Neural progenitor cell (in vitro differentiated cells): ENCODE measurements around the gene CDKN1A. TPM values are rescaled to one million over a fixed set of nuclear protein-coding genes. Genes with fewer than 3 reads are reported as not detected.

Source experiments
- DNase-seq: peaks from one replicate; pipeline ENCODE4 v3.0.0-alpha.2; 2016; ENCODE audit warnings: low spot score
- H2AFZ ChIP-seq: fragments of 200-600 bp; sonication (generic); replicated peaks from 2 replicates; pipeline ENCODE4 v1.6.1; 2016; ENCODE audit warnings: antibody characterized with exemption
- H3F3A ChIP-seq: fragments of 200-600 bp; sonication (generic); 2 replicates; pipeline ENCODE4 v1.6.1; 2016; ENCODE audit warnings: antibody characterized with exemption, low read depth
- H3K27ac ChIP-seq: fragments of 200-600 bp; sonication (generic); 2 replicates; pipeline ENCODE4 v1.5.1; 2016; ENCODE audit warnings: mild to moderate bottlenecking
- H3K27me3 ChIP-seq: fragments of 200-600 bp; sonication (generic); 2 replicates; pipeline ENCODE4 v1.6.1; 2016; ENCODE audit warnings: mild to moderate bottlenecking, moderate library complexity
- H3K36me3 ChIP-seq: fragments of 200-600 bp; sonication (generic); 2 replicates; pipeline ENCODE4 v1.5.1; 2016
- H3K4me1 ChIP-seq: fragments of 200-600 bp; sonication (generic); 2 replicates; pipeline ENCODE4 v1.6.1; 2016; ENCODE audit warnings: mixed run types
- H3K4me2 ChIP-seq: fragments of 200-600 bp; sonication (generic); 2 replicates; pipeline ENCODE4 v1.6.1; 2016
- H3K4me3 ChIP-seq: fragments of 200-600 bp; sonication (generic); 2 replicates; pipeline ENCODE4 v1.5.1; 2016
- H3K79me2 ChIP-seq: fragments of 200-600 bp; sonication (generic); 2 replicates; pipeline ENCODE4 v1.6.1; 2016; ENCODE audit warnings: low read depth
- H3K9ac ChIP-seq: fragments of 200-600 bp; sonication (generic); 2 replicates; pipeline ENCODE4 v1.6.1; 2016
- H3K9me3 ChIP-seq: fragments of 200-600 bp; sonication (generic); 2 replicates; pipeline ENCODE4 v1.5.1; 2016; ENCODE audit warnings: low read depth
- H4K20me1 ChIP-seq: fragments of 200-600 bp; sonication (generic); 2 replicates; pipeline ENCODE4 v1.6.1; 2016; ENCODE audit warnings: low read depth
- H3K27ac Mint-ChIP-seq: 3 replicates; pipeline ENCODE4 v1.8.0; 2021; ENCODE audit warnings: mixed read lengths
- H3K27me3 Mint-ChIP-seq: 2 replicates; pipeline ENCODE4 v1.8.0; 2022; ENCODE audit warnings: low read depth, mild to moderate bottlenecking, inconsistent platforms, moderate library complexity, mixed read lengths; ENCODE audit not compliant: insufficient read depth
- H3K36me3 Mint-ChIP-seq: 3 replicates; pipeline ENCODE4 v1.8.0; 2021; ENCODE audit warnings: mixed read lengths
- H3K4me1 Mint-ChIP-seq: 3 replicates; pipeline ENCODE4 v1.8.0; 2021; ENCODE audit warnings: mixed read lengths
- H3K4me3 Mint-ChIP-seq: 3 replicates; pipeline ENCODE4 v1.8.0; 2021; ENCODE audit warnings: mild to moderate bottlenecking, moderate library complexity, mixed read lengths
- H3K9me3 Mint-ChIP-seq: 3 replicates; pipeline ENCODE4 v1.8.0; 2020; ENCODE audit warnings: mixed read lengths
- EZH2 ChIP-seq: fragments of 200-600 bp; sonication (generic); IDR thresholded peaks from 2 replicates; pipeline ENCODE4 v1.6.1; 2017; ENCODE audit warnings: antibody characterized with exemption, mild to moderate bottlenecking, moderate library complexity
- EZH2phosphoT487 ChIP-seq: fragments of 200-600 bp; sonication (generic); IDR thresholded peaks from 2 replicates; pipeline ENCODE4 v1.6.1; 2017; ENCODE audit warnings: antibody characterized with exemption
- total RNA-seq: library from RNA; depleted of rRNA; stranded (reverse); fragments of >200 nt; gene quantifications from 2 replicates; pipeline ENCODE4 v1.2.3, GENCODE V29; 2015; ENCODE audit warnings: low replicate concordance
- TF ChIP-seq, protein P1 (sequence below): fragments of 200-600 bp; sonication (generic); IDR thresholded peaks from 2 replicates; pipeline ENCODE4 v1.5.1; 2017; ENCODE audit warnings: antibody characterized with exemption, mild to moderate bottlenecking

The CDKN1A gene
- total RNA-seq, 1 donor from 2014 or later = 7.0 TPM

- no peak overlapping the region for H3K27ac ChIP-seq
- Mint-ChIP-seq H3K27ac (peak overlapping the region; percentile 17), H3K4me1 (no peaks in the 10 kb centered on the region), H3K9me3 (no peaks in the 10 kb centered on the region), H3K4me3 (no peak overlapping the region), H3K27me3 (peaks cover 18% of the 10 kb centered on the region), H3K36me3 (no peaks in the 10 kb centered on the region)
- no peak for TF ChIP-seq EZH2
- TF ChIP-seq, protein P1, sequence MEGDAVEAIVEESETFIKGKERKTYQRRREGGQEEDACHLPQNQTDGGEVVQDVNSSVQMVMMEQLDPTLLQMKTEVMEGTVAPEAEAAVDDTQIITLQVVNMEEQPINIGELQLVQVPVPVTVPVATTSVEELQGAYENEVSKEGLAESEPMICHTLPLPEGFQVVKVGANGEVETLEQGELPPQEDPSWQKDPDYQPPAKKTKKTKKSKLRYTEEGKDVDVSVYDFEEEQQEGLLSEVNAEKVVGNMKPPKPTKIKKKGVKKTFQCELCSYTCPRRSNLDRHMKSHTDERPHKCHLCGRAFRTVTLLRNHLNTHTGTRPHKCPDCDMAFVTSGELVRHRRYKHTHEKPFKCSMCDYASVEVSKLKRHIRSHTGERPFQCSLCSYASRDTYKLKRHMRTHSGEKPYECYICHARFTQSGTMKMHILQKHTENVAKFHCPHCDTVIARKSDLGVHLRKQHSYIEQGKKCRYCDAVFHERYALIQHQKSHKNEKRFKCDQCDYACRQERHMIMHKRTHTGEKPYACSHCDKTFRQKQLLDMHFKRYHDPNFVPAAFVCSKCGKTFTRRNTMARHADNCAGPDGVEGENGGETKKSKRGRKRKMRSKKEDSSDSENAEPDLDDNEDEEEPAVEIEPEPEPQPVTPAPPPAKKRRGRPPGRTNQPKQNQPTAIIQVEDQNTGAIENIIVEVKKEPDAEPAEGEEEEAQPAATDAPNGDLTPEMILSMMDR = no peak
- no peak for TF ChIP-seq EZH2phosphoT487
- H3K27me3 ChIP-seq = no peaks in the 10 kb centered on the region
- H3K4me2 ChIP-seq = no peak overlapping the region
- no peak for DNase-seq
- no peak overlapping the region for H3K4me3 ChIP-seq
- H3K36me3 ChIP-seq = no peaks in the 10 kb centered on the region
- H3K4me1 ChIP-seq = no peaks in the 10 kb centered on the region
- no peaks in the 10 kb centered on the region for H3F3A ChIP-seq
- peaks cover 6% of the 10 kb centered on the region for H4K20me1 ChIP-seq
- H3K9ac ChIP-seq = no peak overlapping the region
- no peak overlapping the region for H2AFZ ChIP-seq
- H3K9me3 ChIP-seq = no peaks in the 10 kb centered on the region
- H3K79me2 ChIP-seq = peaks cover 24% of the 10 kb centered on the region
These were observed 7.6 kb downstream of the CDKN1A start for GRCh38 chr6:36685926-36686667.

GRCh38 chr6:36686668-36687513 lies 8.4 kb downstream of the CDKN1A start:
- Histone ChIP-seq H3K4me2 (no peak overlapping the region), H3K36me3 (no peaks in the 10 kb centered on the region), H3K4me1 (no peaks in the 10 kb centered on the region), H3K4me3 (no peak overlapping the region), H3K27ac (no peak overlapping the region), H3K9me3 (no peaks in the 10 kb centered on the region), H4K20me1 (peaks cover 5% of the 10 kb centered on the region), H2AFZ (no peak overlapping the region), H3K79me2 (peaks cover 16% of the 10 kb centered on the region), H3K27me3 (no peaks in the 10 kb centered on the region), H3F3A (no peaks in the 10 kb centered on the region), H3K9ac (no peak overlapping the region)
- TF ChIP-seq EZH2phosphoT487 (no peak), EZH2 (no peak)
- TF ChIP-seq, protein P1 = no peak
- DNase-seq = no peak
- H3K4me3 Mint-ChIP-seq = no peak overlapping the region
- H3K36me3 Mint-ChIP-seq = no peaks in the 10 kb centered on the region
- peaks cover 15% of the 10 kb centered on the region for H3K27me3 Mint-ChIP-seq
- H3K4me1 Mint-ChIP-seq = no peaks in the 10 kb centered on the region
- H3K27ac Mint-ChIP-seq = no peak overlapping the region
- no peaks in the 10 kb centered on the region for H3K9me3 Mint-ChIP-seq

DNA sequence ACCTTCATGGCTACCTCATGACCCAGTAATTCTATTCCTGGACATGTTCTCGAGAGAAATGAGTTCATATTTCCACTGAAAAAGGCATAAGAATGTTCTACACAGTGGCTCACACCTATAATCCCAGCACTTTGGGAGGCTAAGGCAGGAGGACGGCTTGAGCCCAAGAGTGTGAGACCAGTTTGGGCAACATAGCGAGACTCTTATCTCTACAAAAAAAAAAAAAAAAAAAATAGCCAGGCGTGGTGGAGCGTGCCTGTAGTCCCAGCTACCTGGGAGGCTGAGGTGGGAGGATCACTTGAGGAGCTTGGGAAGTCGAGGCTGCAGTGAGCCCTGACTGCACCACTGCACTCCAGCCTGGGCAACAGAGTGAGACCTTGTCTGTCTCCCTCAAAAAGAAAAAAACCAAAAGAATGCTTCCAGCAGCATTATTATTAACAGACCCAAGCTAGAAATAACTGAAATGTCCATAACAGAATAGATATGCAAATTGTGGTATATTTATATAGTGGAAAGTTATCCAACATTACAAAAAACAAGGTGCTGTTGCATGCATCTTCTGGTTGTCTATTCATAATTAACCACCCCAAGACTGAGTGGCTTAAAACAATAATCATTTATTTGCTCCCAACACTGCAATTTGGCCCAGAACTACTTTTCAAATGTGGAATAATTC lies 9.7 kb downstream of the CDKN1A start:
- H3K4me2 ChIP-seq = no peak overlapping the region
- Mint-ChIP-seq H3K27ac (no peak overlapping the region), H3K27me3 (peaks cover 16% of the 10 kb centered on the region), H3K4me1 (no peaks in the 10 kb centered on the region), H3K4me3 (no peak overlapping the region), H3K9me3 (peaks cover 2% of the 10 kb centered on the region), H3K36me3 (no peaks in the 10 kb centered on the region)
- H3K27me3 ChIP-seq = no peaks in the 10 kb centered on the region
- no peaks in the 10 kb centered on the region for H3K36me3 ChIP-seq
- H3F3A ChIP-seq = no peaks in the 10 kb centered on the region
- no peak overlapping the region for H2AFZ ChIP-seq
- H3K4me3 ChIP-seq = no peak overlapping the region
- no peak for DNase-seq
- H3K9ac ChIP-seq = no peak overlapping the region
- no peaks in the 10 kb centered on the region for H3K4me1 ChIP-seq
- no peak overlapping the region for H3K27ac ChIP-seq
- H3K9me3 ChIP-seq = no peaks in the 10 kb centered on the region
- H4K20me1 ChIP-seq = no peaks in the 10 kb centered on the region
- H3K79me2 ChIP-seq = peaks cover 5% of the 10 kb centered on the region
- TF ChIP-seq, protein P1 = no peak
- TF ChIP-seq EZH2 (no peak), EZH2phosphoT487 (no peak)
